NT2/D1 (cell line): ENCODE measurements around the gene ACSBG1.

Experiments
- DNase-seq: peaks from one replicate; pipeline ENCODE4 v3.0.0-alpha.2; 2011; ENCODE audit warnings: low read depth, low spot score
- H3K27me3 ChIP-seq: 2 replicates; pipeline ENCODE4 v1.6.0; 2011; ENCODE audit warnings: mild to moderate bottlenecking; ENCODE audit not compliant: insufficient read length, insufficient read depth
- H3K36me3 ChIP-seq: 2 replicates; pipeline ENCODE4 v1.6.1; 2011; ENCODE audit warnings: mild to moderate bottlenecking, low read length, mixed read lengths; ENCODE audit not compliant: insufficient read depth, insufficient read length
- H3K4me1 ChIP-seq: 2 replicates; pipeline ENCODE4 v1.5.1; 2011; ENCODE audit not compliant: insufficient read depth, insufficient read length
- H3K4me3 ChIP-seq: 2 replicates; pipeline ENCODE4 v1.5.1; 2011; ENCODE audit warnings: low read depth; ENCODE audit not compliant: insufficient read length
- H3K9ac ChIP-seq: 2 replicates; pipeline ENCODE4 v1.6.0; 2011; ENCODE audit warnings: low read depth; ENCODE audit not compliant: insufficient read length
- H3K9me3 ChIP-seq: 2 replicates; pipeline ENCODE4 v1.5.1; 2011; ENCODE audit warnings: mild to moderate bottlenecking, low read length; ENCODE audit not compliant: insufficient read depth
- SUZ12 ChIP-seq: IDR thresholded peaks from 2 replicates; pipeline ENCODE4 v1.6.1; 2011; ENCODE audit not compliant: insufficient read length, insufficient read depth; ENCODE audit errors: extremely low read depth
- YY1 ChIP-seq: IDR thresholded peaks from 2 replicates; pipeline ENCODE4 v1.6.1; 2011; ENCODE audit not compliant: insufficient read length, insufficient read depth
- ZNF274 ChIP-seq: IDR thresholded peaks from 2 replicates; pipeline ENCODE4 v1.6.1; 2011; ENCODE audit warnings: mild to moderate bottlenecking, low read depth, low read length

The ACSBG1 gene

DNA sequence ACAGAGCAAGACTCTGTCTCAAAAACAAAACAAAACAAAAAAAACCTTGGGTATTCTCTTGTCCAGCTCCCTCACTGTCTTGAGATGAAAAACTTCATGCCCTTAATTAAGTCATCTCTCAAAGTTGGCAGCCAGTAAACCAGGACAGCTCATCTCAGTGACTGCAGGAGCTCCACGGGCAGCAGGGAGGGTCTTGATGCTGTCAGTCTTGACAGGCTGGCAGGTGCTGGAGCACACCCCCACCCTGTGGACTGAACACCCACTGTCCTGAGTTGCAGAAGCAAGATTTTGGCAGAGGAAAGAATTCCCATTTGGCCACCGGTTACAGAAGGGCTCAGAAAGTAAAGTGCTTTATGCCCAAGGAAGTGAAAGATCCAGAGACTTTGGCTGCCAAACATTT is 38.0 kb upstream of the ACSBG1 start:
- H3K27me3 ChIP-seq: no peaks in the 10 kb centered on the region
- DNase-seq: no peak
- peaks cover 6% of the 10 kb centered on the region for H3K4me1 ChIP-seq
- H3K9ac ChIP-seq: no peak overlapping the region
- TF ChIP-seq ZNF274 (no peak), SUZ12 (no peak), YY1 (no peak)
- H3K36me3 ChIP-seq: peaks cover under 1% of the 10 kb centered on the region
- no peaks in the 10 kb centered on the region for H3K9me3 ChIP-seq
- H3K4me3 ChIP-seq: no peak overlapping the region

DNA sequence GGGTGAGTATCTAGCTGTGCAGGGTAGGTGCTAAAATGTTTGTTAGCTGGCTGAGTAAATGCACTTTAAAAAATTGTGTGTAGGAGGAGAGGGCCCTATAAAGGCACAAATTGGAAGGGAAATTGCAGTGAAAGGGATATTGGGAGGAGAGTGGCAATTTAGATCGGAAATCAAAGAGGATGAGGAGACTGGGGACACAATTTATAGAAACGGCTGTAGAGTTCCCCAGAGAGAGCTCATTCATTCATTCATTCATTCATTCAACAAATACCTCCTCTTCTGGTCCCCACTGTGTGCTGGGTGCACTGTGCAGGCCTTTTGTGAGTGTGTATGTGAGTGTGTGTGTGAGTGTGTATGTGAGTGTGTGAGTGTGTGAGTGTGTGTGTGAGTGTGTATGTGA is 32.4 kb upstream of the ACSBG1 start:
- no peaks in the 10 kb centered on the region for H3K27me3 ChIP-seq
- H3K9me3 ChIP-seq: no peaks in the 10 kb centered on the region
- H3K9ac ChIP-seq: no peak overlapping the region
- H3K36me3 ChIP-seq: no peaks in the 10 kb centered on the region
- DNase-seq: no peak
- TF ChIP-seq SUZ12 (no peak), YY1 (no peak), ZNF274 (no peak)
- H3K4me3 ChIP-seq: no peak overlapping the region
- no peaks in the 10 kb centered on the region for H3K4me1 ChIP-seq

DNA sequence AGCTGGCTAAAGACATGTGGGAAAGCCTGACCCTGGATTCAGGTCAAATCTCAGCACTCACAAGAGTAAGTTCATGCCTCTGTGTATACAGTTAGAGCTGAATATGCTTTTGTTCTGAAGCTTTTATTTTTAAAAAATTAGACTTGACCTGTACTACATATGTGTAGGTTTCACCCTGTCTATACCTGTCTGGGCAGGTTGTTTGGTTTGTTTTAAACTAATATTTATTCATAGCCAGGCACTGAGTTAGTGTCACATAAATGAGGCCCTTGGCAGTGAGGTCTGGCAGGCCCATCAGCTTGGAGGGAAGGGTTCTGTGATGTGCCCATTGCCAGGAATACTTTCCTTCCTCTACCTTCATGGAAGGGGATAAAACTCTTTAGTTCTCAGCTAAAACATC is 31.9 kb upstream of the ACSBG1 start:
- no peak for TF ChIP-seq SUZ12
- no peak for TF ChIP-seq ZNF274
- TF ChIP-seq YY1: no peak
- no peak overlapping the region for H3K9ac ChIP-seq
- no peak overlapping the region for H3K4me3 ChIP-seq

DNA sequence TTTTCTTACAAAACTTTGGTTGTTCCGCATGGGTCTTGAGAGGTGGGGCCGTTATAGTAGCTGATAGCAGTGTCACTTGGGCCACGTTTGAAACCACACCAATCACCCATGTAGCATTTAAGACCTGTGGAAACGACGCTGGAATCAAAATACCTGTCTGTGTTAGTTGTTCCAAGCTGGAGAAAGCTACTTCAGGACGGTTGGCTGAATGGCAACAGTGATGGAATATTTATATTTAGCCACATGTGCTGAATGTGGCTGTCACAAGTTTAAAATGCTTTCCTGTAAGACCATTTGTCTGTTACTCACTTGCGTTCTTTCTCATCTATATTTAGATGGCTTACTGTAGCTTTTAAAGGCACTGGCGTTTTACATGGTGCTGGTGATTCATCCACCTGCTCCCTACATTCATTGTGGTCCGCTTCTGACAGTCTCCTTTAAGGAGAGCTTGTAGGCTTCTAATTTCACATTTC is 31.4 kb upstream of the ACSBG1 start:
- Histone ChIP-seq H3K27me3 (no peaks in the 10 kb centered on the region), H3K9me3 (no peaks in the 10 kb centered on the region), H3K4me1 (no peaks in the 10 kb centered on the region), H3K9ac (no peak overlapping the region), H3K4me3 (no peak overlapping the region), H3K36me3 (no peaks in the 10 kb centered on the region)
- no peak for TF ChIP-seq ZNF274
- no peak for TF ChIP-seq YY1
- DNase-seq: no peak

More for the DNA sequence above, 31.9 kb upstream of the ACSBG1 start:
- H3K4me1 ChIP-seq: no peaks in the 10 kb centered on the region
- H3K9me3 ChIP-seq: no peaks in the 10 kb centered on the region
- H3K36me3 ChIP-seq: no peaks in the 10 kb centered on the region
- H3K27me3 ChIP-seq: no peaks in the 10 kb centered on the region
- no peak for DNase-seq

DNA sequence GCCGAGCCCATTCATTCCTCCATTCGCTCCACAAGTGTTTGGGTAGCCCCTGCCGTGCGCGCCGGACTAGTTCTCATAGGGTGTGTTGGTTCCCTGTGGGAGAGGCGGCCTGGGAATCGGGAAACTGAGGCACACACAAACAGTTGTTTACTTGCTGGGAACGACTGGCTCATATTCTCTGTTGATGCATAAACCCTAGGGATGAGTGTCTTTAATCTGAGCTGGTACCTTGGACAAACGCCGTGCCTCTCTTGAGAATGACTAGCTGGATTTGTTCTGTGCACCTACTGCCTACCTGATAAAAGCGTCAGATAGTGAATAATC is 30.7 kb upstream of the ACSBG1 start:
- no peaks in the 10 kb centered on the region for H3K27me3 ChIP-seq
- no peak for DNase-seq
- no peak overlapping the region for H3K4me3 ChIP-seq
- peaks cover under 1% of the 10 kb centered on the region; the same call in 1 of the 2 replicates for H3K9me3 ChIP-seq
- no peak overlapping the region for H3K9ac ChIP-seq
- H3K36me3 ChIP-seq: no peaks in the 10 kb centered on the region
- H3K4me1 ChIP-seq: no peaks in the 10 kb centered on the region
- TF ChIP-seq ZNF274: no peak
- no peak for TF ChIP-seq SUZ12
- TF ChIP-seq YY1: no peak

DNA sequence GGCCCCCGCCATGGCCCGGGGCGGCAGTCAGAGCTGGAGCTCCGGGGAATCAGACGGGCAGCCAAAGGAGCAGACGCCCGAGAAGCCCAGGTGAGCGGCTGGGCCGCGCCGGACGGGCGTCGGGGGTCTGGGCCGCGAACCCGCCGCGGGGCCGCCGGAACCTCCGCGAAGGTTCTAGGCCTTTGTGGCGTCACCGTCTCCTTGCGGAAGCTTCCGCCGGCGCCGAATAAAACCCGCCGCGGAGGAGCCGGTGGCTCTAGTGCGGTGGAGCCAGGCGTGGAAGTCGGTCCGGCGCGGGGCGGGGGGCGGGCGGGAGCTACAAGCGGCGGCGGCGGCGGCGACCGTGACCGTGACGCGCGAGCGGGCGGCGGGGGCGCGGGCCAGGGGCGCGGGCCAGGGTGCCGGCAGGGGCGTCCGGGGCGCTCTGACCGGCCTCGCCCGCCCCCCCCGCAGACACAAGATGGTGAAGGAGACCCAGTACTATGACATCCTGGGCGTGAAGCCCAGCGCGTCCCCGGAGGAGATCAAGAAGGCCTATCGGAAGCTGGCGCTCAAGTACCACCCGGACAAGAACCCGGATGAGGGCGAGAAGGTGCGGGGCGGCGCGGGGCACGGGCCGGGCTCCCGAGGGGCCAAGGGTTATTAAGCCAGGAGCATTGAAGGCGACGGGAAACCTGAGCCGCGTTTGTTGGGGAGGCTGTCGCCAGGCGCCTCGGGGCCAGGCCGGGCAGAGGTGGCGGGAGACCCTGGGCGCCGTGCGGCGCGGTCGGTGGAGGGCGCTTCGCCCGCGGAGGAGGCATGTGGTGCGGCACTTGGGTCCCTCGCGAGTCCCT is 30.2 kb upstream of the ACSBG1 start, which contains the start of gene DNAJA4:
TSS of gene DNAJA4 (plus strand) at position 259 of the 833 bp plus-strand sequence. CDS start at position 461, 202 bp downstream.
- no peak within 1 kb of the TSS for H3K4me3 ChIP-seq
- no peaks in the 10 kb centered on the region for H3K36me3 ChIP-seq
- H3K9me3 ChIP-seq: peaks cover 7% of the 10 kb centered on the region; the same call in 1 of the 2 replicates
- H3K9ac ChIP-seq: no peak within 1 kb of the TSS
- no peak for DNase-seq
- no peak for TF ChIP-seq ZNF274
- TF ChIP-seq YY1: no peak
- no peak for TF ChIP-seq SUZ12
- H3K4me1 ChIP-seq: no peaks in the 10 kb centered on the region
- H3K27me3 ChIP-seq: no peaks in the 10 kb centered on the region

DNA sequence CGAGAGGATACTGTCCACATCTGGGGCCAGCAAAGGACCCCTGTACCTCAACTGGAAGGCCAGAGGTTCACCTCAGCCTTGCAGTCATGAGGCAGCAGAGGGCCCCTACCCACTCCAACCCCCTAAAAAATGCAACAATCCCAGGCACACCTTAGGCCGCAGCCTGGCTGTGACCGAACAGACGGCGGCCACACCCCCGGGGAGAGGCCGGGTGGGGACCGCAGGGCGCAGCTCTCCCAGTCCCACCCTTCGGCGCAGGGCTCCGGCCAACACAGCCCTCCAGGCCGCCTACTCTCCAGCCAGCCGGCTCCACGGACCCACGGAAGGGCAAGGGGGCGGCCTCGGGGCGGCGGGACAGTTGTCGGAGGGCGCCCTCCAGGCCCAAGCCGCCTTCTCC is 29.5 kb upstream of the ACSBG1 start:
- Histone ChIP-seq H3K9ac (no peak overlapping the region), H3K4me3 (no peak overlapping the region)

More for the DNA sequence above, 29.5 kb upstream of the ACSBG1 start:
- no peak for TF ChIP-seq SUZ12
- TF ChIP-seq YY1: no peak
- no peak for TF ChIP-seq ZNF274
- H3K36me3 ChIP-seq: no peaks in the 10 kb centered on the region
- H3K4me1 ChIP-seq: no peaks in the 10 kb centered on the region
- peaks cover 7% of the 10 kb centered on the region; the same call in 1 of the 2 replicates for H3K9me3 ChIP-seq
- H3K27me3 ChIP-seq: no peaks in the 10 kb centered on the region
- DNase-seq: no peak
